HG03135 (cell line): ENCODE data around the gene HSD11B1.
"Not testable (repeated sequence)": the region's sequence is repeated elsewhere in the genome, so short reads cannot be mapped to it uniquely, and the experiment has no call there.

Experiments used
- ATAC-seq: cut with Tn5 transposase; IDR thresholded peaks from one replicate; pipeline ENCODE4 v1.9.1; 2021; ENCODE audit warnings: mild to moderate bottlenecking, moderate library complexity; ENCODE audit not compliant: unreplicated experiment

Gene HSD11B1

DNA sequence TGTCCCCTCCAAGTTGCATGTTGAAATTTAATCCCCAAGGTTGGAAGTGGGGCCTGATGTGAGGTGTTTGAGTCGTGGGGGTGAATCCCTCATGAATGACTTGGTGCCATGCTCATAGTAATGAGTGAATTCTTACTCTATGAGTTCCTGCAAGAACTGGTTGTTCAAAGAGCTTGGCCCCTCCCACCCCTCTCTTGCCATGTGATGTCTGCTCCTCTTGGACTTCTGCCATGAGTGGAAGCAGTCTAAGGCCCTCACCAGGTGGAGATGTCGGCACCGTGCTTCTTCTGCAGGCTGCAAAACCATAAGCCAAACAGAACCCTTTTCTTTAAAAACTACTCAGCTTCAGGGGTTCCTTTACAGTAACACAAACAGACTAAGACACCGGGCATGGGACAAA, 15.2 kb upstream of the HSD11B1 start:
- ATAC-seq = no peak

DNA sequence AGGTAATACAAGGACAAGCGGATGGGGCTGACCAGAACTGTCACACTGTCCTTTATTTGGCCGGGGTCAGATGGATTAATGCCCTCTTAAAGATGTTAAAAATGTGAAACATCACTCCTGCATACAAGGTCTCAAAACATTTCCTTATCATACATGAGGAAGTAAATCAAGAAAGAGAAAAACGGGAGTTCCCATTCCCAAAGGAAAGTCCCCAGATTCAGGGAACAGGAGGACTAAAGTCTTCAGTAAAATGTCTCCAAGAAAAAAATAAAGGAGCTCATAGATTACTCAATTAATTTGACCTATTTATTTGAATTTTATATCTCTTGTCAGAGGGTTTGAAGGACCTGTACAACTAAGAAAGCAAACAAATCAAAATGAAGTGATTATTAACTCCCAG, 13.4 kb upstream of the HSD11B1 start:
- ATAC-seq = no peak

DNA sequence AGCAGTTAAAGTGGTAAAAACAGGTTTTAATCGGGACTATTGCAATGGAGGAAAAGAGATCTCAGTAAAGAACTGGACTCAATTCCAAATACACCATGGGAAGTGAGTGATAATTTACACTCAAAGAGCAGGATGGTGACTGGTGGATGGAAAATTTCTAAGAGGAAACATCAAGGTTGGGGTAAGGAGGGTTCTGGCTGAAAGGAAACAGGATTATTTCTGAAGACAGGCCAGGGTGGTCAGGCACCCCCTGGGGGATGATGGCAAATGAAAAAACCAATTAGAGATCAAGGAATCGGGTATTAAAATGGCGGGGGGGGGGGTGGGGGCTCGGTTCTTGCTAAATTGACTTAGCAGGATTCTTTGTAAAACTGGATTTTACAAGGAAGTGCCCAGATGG, 12.3 kb upstream of the HSD11B1 start:
- no peak for ATAC-seq

DNA sequence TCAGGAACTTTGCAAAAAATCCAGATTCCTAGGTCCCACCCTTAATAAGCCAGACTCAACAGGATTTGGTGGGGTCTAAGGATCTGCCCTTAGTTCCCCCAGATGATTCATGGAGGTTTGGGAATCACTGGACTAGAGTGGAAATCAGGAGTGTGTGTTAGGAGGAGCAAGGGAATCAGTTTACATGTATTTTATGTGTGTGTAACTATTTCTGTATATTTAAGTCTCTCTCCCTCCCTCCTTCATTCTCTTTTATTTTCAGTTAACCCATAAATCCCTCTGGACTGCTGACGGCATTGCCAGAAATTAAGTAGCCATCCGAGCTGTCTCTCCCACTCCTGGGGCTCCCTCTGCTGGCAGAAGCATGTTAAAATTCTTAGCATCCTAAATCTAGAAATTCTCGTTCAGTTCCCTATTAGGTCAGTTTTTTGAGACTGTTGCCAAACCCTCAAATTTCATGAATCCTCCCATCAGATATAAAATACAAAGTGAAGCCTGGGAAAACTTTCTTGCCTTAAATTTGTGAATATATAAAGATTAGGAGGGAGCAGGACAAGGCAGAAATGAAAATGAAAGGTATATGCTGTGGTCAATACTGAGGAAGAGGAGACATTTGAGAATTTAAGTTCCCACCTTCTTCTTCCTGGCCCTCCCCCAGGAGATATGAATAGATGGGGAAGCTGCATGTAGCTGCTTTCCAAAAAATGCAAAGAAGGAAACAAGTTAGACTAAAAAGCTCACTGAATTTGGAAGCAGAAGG, 11.7 kb upstream of the HSD11B1 start:
- ATAC-seq = no peak

DNA sequence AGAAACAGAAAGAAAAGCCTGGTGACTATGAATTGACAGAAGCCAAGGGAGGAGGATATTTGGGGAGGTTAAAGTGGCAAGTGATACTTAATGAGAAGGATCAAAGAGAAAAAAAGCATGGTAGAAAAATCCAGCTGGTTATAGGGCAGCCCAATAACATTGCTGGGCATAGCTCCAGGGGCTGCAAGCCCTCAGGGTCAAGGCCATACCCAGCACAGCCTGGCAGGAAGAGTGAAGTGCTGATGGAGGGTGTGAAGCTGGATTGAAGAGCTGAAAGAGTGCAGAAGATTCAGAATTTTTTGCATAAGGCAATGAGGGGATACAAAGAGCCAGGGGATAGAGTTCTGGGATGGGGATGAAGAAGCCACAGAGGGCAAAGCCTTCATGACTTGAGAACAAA, 8.0 kb upstream of the HSD11B1 start:
- no peak for ATAC-seq

DNA sequence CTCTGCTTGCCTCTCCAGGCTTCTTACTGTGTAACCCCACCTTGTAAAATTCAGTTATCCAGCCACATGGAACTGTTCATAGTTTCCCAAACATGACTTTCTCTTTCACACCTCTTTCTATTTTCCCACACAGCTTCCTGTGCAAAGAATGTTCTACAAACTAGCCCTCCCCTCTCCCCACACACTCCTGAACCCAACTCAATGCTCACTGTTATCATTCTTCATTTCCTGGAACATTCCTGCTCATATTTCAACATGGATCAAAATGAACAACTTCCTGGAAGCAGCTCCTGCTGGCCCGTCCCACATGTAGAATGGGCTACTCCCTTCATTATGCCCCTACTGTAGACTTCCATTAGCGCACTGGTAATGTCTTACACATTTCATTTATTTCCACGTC, 7.5 kb upstream of the HSD11B1 start:
- ATAC-seq = no peak

DNA sequence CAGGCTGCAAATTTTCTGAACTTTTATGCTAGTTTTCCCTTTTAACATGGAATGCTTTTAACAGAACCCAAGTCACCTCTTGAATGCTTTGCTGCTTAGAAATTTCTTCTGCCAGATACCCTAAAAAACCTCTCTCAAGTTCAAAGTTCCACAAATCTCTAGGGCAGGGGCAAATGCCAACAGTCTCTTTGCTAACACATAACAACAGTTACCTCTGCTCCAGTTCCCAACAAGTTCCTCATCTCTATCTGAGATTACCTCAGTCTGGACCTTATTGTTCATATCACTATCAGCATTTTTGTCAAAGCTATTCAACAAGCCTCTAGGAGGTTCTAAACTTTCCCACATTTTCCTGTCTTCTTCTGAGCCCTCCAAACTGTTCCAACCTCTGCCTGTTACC, 4.0 kb upstream of the HSD11B1 start:
- not testable (repeated sequence) for ATAC-seq

DNA sequence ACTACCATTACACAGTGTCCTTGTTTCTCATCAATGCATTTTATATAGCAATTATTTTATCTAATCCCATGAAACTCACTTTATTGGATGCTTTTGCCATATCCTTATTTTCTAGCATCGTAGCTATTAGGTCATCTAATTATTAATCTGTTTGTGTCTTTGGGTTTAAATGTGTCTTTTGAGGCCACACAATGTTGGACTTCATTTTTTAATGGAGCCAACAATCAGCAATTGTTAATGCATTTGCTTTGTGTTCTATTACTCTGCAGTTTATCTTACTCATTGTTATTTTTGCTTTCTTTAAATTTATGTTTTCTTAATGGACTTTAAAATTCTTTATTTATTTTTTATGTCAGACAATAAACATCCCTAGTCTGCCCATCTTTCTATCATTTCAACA, 1.8 kb upstream of the HSD11B1 start:
- no peak for ATAC-seq

DNA sequence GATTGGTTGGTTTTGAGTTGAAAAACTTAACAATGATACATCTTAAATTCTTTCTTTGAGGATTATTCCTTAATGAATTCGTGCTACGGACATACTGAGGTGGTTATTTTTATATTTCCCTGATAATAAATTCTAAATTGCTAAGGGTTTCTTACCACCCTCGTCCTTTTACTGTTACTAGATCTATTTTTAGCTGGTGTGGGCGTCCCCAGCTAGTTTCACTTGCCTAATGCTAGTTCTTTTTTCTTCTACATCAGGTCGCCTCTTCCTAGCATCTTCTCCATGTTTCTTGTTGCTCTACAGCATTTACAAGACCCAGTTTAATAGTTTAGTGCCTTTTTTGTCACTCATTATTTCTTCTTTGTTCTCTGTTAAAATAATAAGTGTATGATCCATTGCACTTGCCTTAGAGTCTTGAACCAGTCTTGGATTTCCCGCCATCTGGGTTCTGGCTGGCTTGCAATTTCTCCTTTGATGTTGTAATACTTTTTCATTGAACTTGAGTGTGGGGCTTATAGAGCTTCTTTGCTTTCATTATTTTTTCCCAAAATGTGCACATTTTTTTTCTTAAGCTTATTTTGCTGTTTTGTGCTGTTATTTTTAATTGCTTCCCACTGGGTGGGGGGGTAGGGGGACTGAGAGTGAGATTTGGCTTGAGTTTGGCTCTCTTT, 677 bp upstream of the HSD11B1 start:
- no peak for ATAC-seq

DNA sequence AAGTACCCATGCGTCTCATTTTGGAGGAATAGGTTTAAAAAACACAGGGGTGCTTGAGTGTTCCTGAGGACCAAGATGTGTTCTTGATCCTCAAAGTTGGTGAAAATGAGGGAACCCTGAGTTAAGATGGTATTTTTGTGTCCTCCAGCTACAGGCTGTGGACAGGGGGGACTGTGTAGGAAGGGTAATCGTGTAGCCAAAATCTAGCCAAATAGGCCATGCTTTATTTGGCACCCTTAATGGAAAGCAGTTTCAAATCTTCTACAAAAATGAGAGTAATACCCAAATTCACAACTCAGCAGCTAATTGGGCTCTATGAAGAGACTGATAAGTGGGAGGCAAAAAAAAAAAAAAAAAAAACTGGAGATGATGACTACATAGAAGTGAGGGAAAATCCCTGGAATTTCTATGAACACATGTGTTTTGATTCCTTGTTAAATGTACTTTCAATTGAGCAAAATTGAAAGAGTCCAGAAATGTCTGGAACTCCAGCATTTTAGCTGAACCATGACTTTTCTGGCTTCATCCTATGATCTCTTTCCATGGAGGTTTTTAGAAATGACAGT, 470 bp downstream of the HSD11B1 start:
- no peak for ATAC-seq

DNA sequence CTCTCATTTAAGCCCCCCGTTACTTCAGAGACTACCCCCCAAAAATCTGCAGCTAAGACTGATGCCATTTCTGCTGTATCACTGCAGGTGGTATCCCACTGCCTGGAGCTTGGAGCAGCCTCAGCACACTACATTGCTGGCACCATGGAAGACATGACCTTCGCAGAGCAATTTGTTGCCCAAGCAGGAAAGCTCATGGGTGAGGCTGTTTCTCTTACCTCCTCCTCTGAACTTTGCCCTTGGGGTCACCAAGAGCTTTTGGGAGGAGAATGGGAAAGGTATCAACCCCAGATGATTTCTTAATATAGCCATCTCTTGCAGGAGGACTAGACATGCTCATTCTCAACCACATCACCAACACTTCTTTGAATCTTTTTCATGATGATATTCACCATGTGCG, 2.0 kb downstream of the HSD11B1 start:
- ATAC-seq = no peak

DNA sequence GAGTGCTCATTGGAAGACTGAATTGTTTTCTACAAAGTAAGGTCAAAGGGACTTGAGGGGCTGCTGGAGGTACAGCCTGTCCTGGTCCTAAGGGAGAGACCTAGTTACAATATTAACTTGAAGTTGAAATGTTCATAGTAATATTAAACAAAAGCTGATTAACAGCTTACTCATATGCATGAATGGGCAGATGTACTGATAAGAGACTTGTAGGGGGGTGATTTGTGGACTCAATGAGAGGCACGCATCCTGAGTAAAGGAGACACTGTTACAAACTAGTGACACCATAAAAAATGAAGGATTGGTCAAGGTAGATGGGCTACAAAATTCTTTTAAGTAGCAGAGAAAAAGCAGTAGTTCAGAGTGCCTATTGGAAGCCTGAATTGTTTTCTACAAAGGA, 2.7 kb downstream of the HSD11B1 start:
- no peak for ATAC-seq

DNA sequence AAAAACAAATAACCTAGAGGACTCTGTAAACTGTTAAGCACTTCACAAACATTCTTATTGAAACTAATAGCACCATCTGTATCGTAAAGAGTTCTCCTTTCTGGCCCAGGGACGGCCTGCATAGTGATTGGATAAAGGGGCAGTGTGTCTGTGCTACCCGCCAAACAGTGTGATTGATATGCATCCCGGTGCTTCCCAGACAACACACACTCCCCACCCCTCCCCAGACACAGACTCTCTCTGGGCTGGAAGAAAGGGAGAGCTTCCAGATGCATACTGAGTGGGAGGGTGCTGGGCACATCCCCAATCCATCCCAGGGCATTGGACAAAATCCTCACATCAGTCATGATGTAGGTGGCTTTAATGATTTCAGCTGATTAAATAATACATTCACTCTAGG, 3.7 kb downstream of the HSD11B1 start:
- ATAC-seq = no peak

DNA sequence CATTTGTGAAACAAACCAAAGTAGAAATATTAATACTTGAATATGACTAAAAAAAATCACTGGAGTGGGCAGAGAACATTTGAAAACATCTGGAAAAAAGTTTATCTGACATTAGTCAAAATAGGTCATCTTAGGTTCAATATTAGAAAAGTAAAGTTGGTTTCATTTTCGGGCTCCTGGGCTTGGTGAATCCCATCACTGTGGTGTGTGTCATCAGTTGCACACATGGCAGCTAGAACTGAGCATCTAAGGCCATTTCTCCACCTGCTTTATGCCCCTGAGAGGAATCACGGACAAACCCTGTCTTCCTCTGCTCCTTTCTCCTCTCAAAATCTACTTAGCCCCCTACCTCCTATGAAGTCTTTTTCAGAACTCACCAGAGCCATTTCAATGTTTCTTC, 5.4 kb downstream of the HSD11B1 start:
- no peak for ATAC-seq

DNA sequence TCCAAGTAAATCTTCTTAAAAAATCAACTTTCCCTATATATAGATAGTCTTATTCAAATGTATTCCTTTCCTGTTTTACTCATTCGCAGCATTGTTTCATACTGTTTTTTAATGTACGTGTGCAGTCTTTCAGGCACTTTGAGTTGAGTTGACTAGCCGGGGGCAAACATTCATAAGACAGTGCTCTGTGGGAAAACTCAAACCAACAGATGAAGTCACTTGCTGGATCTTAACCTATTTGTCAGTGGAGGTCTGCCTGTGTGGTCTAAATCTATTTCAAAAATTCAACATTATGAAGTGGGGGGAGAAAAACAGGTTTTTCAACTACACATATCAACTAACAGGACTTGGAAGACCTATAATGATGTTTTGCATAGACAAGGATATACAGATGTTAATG, 6.2 kb downstream of the HSD11B1 start:
- ATAC-seq = no peak

DNA sequence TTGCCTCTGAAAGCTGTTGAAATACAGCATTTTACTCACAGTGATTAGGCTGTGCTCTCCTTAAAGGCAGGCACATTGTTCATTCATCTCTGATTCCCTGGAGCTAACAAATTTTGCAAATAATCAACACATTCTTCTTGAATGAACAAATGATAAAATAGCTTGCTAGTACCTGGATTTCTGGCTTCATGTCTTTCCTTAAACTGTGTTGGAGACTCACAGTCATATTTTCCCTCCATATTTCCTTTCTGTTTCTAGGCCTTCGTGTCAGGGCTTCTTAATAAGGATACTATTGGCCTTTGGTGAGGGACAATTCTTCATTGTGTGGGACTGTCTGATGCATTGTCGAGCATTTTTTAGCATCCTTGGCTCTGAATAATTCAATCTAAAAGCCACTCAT, 9.7 kb downstream of the HSD11B1 start:
- no peak for ATAC-seq

DNA sequence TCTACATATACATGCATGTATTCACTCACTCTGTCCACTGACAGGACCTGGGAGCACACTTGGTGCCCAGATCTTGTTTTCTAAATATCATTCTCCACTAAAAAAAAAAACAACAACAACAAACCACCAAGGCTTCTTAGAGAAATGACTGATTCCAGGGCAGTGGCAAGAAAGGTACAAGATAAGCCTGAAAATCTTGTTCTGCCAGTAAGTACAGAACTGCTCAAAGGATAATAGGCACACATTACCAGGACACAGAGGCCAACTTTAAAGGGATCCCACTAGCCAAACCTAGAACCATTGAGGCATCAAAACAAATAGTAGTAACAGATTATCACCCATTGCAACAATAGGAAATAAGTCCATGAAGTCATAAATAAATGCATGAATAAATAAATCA, 10.7 kb downstream of the HSD11B1 start:
- ATAC-seq = no peak

DNA sequence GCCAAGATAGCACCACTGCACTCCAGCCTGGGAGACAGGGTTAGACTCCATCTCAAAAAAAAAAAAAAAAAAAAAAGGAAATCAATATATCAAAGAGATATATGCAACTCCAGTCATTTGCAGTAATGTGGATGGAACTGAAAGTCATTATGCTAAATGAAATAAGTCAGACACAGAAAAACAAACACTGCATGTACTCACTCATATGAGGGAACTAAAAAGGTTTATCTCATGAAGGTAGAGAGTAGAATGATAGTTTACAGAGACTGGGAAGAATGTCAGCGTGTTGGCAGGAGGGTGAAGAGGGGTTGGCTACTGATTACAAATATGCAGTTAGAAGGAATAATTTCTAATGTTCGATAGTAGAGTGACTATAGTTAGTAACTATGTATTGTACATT, 13.2 kb downstream of the HSD11B1 start:
- no peak for ATAC-seq

DNA sequence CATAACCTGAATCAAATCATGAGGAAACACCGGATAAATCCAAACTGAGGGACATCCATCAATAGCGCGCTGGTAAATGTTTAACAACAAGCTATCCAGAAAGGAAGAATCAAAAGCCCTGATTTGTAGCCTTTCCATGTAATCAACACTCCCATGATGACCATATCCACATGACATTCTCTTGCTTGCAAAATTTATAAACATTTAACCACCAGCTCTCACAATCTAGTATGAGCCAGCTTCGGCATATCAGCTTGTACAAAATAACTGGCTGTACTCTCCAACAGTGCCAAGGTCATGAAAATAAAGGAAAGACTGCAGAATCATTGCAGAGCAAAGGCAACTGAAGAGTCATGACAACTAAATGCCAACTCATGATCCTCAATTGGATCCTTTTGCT, 15.7 kb downstream of the HSD11B1 start:
- ATAC-seq = no peak

DNA sequence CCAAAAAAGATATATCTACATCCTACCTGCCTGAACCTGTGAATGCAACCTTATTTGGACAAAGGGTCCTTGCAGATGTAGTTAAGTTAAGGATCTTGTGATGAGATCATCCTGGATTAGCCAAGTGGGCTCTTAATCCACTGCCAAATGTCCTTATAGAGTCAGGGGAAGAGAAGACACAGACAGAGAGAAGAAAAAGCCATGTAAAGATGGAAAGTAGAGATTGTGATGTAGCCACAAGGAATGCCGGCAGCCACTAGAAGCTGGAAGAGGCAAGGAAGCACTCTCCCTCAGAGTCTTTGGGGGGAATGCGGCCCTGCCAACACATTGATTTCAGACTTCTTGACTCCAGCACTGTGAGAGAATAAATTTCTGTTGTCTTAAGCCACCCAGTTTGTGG, 16.2 kb downstream of the HSD11B1 start:
- ATAC-seq = no peak

DNA sequence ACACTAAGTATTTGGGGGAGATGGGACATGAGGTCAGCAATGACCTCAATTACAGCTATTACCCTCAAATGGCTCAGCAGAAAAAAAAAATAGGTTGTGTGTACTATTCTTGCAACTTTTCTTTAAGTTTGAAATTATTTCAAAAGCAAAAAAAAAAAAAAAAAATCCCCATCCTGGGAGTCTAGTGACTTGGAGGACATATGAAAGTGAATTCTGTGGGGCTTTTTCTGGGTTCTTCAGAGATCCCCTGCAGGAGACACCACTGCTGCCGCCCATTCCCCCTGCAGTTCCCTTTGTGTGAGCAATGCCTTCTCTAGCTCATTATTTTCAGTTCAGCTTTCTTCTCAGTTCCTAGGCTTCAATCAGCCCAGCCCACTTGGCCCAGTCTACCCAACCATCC, 16.7 kb downstream of the HSD11B1 start:
- ATAC-seq = no peak

DNA sequence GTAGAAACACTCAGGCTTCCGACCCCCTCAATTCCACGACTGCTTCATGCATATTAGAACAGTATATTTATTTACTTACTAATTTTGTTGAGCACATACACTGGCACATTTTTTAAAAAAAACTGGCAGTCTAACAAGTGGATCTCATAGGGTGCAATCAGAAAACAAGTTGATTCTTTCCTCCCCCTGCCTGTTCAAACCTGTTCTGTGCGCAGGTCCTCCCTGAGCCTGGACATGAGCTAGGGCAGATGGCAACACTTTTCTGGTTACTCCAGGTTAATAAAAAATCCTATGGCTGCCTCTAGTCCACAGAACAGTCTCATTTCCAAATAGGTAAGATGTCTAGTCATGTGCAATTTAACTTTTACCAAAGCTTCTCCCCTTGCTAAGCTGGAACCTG, 18.6 kb downstream of the HSD11B1 start:
- no peak for ATAC-seq
